BJ (cell line): ENCODE measurements around the gene SV2B. TPM values are rescaled to one million over a fixed set of nuclear protein-coding genes. Genes with fewer than 3 reads are reported as not detected.

Experiments used
- CTCF ChIA-PET: fragments of 350-600 bp; formaldehyde crosslinking; extraction: SDS; loops from one replicate; lab custom pipeline; 2021; ENCODE audit warnings: antibody characterized with exemption, inconsistent platforms; lab: Yijun Ruan, JAX
- POLR2A ChIA-PET: fragments of 300-600 bp; sonication (Branson Sonifier 250); formaldehyde crosslinking; extraction: SDS; loops from one replicate; lab custom pipeline; 2021; ENCODE audit warnings: antibody characterized with exemption; lab: Charles Lee
- DNase-seq: peaks from one replicate; pipeline ENCODE4 v3.0.0-alpha.2; 2011; ENCODE audit warnings: low read depth
- H3K27me3 ChIP-seq: 2 replicates; pipeline ENCODE4 v1.6.0; 2011; ENCODE audit warnings: low read length; ENCODE audit not compliant: control insufficient read depth, insufficient read depth
- H3K36me3 ChIP-seq: 2 replicates; pipeline ENCODE4 v1.5.1; 2011; ENCODE audit warnings: low read length; ENCODE audit not compliant: control insufficient read depth, insufficient read depth
- H3K4me3 ChIP-seq: 2 replicates; pipeline ENCODE4 v1.5.1; 2011; ENCODE audit warnings: low read depth, mild to moderate bottlenecking, control low read depth, low read length
- CTCF ChIP-seq: IDR thresholded peaks from 2 replicates; pipeline ENCODE4 v1.5.1; 2011; ENCODE audit warnings: low read depth, mild to moderate bottlenecking, control low read depth, inconsistent platforms, low read length, moderate library complexity; ENCODE audit not compliant: insufficient read depth
- polyA plus RNA-seq: library from polyadenylated mRNA; depleted of rRNA; stranded (reverse); fragments of >200 nt; gene quantifications from 2 replicates; pipeline ENCODE4 v1.2.3, GENCODE V29; 2011

Gene SV2B
- polyA plus RNA-seq, 1 experiment: not detected

GRCh38 chr15:91214675-91215590 is 114.9 kb downstream of the SV2B start:
- ChIA-PET POLR2A (no interaction called here), CTCF (interaction anchor here (1.9 kb wide), 1 partner anchor 11 kb away, joined by 6 read pairs; no protein-coding TSS in a partner anchor)
- TF ChIP-seq CTCF: no peak
- Histone ChIP-seq H3K4me3 (no peak overlapping the region), H3K36me3 (no peaks in the 10 kb centered on the region), H3K27me3 (no peaks in the 10 kb centered on the region)
- no peak for DNase-seq

GRCh38 chr15:91216000-91216399 is 115.9 kb downstream of the SV2B start:
- no peak for TF ChIP-seq CTCF
- no peaks in the 10 kb centered on the region for H3K27me3 ChIP-seq
- DNase-seq: no peak
- CTCF ChIA-PET: interaction anchor here (1.9 kb wide), 1 partner anchor 10 kb away, joined by 6 read pairs; no protein-coding TSS in a partner anchor
- POLR2A ChIA-PET: no interaction called here
- no peaks in the 10 kb centered on the region for H3K36me3 ChIP-seq
- H3K4me3 ChIP-seq: no peak overlapping the region

- DNase-seq: no peak
- POLR2A ChIA-PET: no interaction called here
- H3K27me3 ChIP-seq: no peaks in the 10 kb centered on the region
- no peaks in the 10 kb centered on the region for H3K36me3 ChIP-seq
- H3K4me3 ChIP-seq: no peak overlapping the region
- CTCF ChIA-PET: interaction anchor here (0.7 kb wide), 1 partner anchor 28 kb away, joined by 3 read pairs; no protein-coding TSS in a partner anchor
- TF ChIP-seq CTCF: no peak
Observed at GRCh38 chr15:91219206-91219605, 119.1 kb downstream of the SV2B start.

DNA sequence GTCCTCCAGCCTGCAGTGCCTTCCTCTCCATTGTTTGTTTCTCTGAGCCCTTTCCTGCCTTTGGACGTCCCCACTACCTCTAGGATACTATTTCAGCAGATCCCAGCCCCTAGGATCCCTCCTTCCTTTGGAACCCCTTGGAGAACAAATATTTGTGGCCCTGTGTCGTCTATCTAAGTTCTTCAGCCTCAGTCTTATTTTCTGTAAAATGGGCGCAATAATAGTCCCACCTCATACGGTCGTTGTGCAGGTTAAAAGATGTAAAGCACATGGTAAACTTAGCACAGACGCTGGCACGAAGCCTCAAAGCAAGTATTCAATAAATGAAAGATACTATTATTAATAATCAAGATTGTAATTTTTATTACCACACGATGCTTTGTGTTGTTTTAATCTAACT is 122.0 kb downstream of the SV2B start:
- ChIA-PET POLR2A (no interaction called here), CTCF (no interaction called here)
- no peak for TF ChIP-seq CTCF
- Histone ChIP-seq H3K27me3 (no peaks in the 10 kb centered on the region), H3K4me3 (no peak overlapping the region), H3K36me3 (no peaks in the 10 kb centered on the region)
- DNase-seq: no peak

DNA sequence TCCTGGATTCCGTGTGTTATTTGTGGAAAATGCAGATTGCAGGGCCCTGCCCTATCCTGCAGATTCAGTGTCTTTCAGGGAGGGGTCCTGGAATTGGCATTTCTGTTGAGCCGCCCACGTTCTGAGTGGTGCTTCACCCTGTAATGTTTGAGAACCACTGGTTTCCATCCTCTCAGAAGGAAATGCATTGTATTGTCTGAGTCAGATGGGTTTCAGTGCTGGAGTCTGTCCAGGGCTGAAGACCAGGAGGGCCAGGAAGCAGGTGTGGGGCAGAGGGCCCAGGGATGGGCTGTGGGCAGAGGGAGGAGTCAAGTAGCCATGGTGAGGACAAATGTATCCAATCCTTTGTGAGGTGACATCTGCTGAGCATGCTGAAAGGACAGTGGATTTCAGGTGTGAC is 123.8 kb downstream of the SV2B start:
- Histone ChIP-seq H3K27me3 (no peaks in the 10 kb centered on the region), H3K36me3 (no peaks in the 10 kb centered on the region), H3K4me3 (no peak overlapping the region)
- DNase-seq: no peak
- POLR2A ChIA-PET: no interaction called here
- no peak for TF ChIP-seq CTCF
- CTCF ChIA-PET: interaction anchor here (0.8 kb wide), 1 partner anchor 169 kb away, joined by 3 read pairs; no protein-coding TSS in a partner anchor
